ENCODE data around the gene IGFBP2. TPM values are rescaled to one million over a fixed set of nuclear protein-coding genes. Genes with fewer than 3 reads are reported as not detected.

Gene IGFBP2
- total RNA-seq, 6 donors from 2014 or later = 16.8 to 82.8 (median 41.9) TPM

- WGBS, 2 donors = 45 to 54% methylated on average over 3 of the region's 3 CpGs
- Histone ChIP-seq H3K27ac (no peak overlapping the region), H3K9me3 (no peaks in the 10 kb centered on the region), H3K4me3 (no peak overlapping the region), H3K27me3 (no peaks in the 10 kb centered on the region), H3K36me3 (no peaks in the 10 kb centered on the region), H3K4me1 (peaks cover 0 to 13% (median 6%) of the 10 kb centered on the region in 4 donors)
- peak; percentile 67 to 92 for ATAC-seq (ENCODE audit: low FRiP score in 2 of 2)
- TF ChIP-seq POLR2A (IDR thresholded peaks at IDR 0.05) = no peak
- TF ChIP-seq POLR2AphosphoS5 (IDR thresholded peaks at IDR 0.05) = peak; percentile 91 to 93
- no peak for TF ChIP-seq CTCF (IDR thresholded peaks at IDR 0.05)
- peak in 1 of 4 donors; percentile 47 for TF ChIP-seq EP300 (IDR thresholded peaks at IDR 0.05)
- peak in 1 of 2 donors; percentile 56 for DNase-seq
These were observed 50.6 kb downstream of the IGFBP2 start for GRCh38 chr2:216683846-216684245.

- Histone ChIP-seq H3K27me3 (no peaks in the 10 kb centered on the region), H3K4me1 (peaks cover under 1 to 9% (median 6%) of the 10 kb centered on the region in 4 donors), H3K9me3 (no peaks in the 10 kb centered on the region), H3K27ac (no peak overlapping the region), H3K4me3 (no peak overlapping the region), H3K36me3 (no peaks in the 10 kb centered on the region)
- 70 to 77% methylated on average over 5 of the region's 5 CpGs for WGBS, 2 donors
- TF ChIP-seq POLR2A (IDR thresholded peaks at IDR 0.05) (no peak), POLR2AphosphoS5 (IDR thresholded peaks at IDR 0.05) (no peak), EP300 (IDR thresholded peaks at IDR 0.05) (no peak), CTCF (IDR thresholded peaks at IDR 0.05) (no peak)
- ATAC-seq (ENCODE audit: low FRiP score in 2 of 2) (no peak), DNase-seq (no peak)
These were observed 52.2 kb downstream of the IGFBP2 start for GRCh38 chr2:216685327-216685875.

GRCh38 chr2:216687111-216687510 is 53.9 kb downstream of the IGFBP2 start:
- Histone ChIP-seq H3K9me3 (no peaks in the 10 kb centered on the region), H3K4me1 (peaks cover 11 to 23% (median 16%) of the 10 kb centered on the region in 4 donors), H3K4me3 (no peak overlapping the region), H3K27me3 (no peaks in the 10 kb centered on the region), H3K36me3 (no peaks in the 10 kb centered on the region), H3K27ac (no peak overlapping the region)
- no peak for ATAC-seq (ENCODE audit: low FRiP score in 2 of 2)
- TF ChIP-seq CTCF (IDR thresholded peaks at IDR 0.05) = no peak
- TF ChIP-seq POLR2A (IDR thresholded peaks at IDR 0.05) = no peak
- TF ChIP-seq POLR2AphosphoS5 (IDR thresholded peaks at IDR 0.05) = no peak
- no peak for TF ChIP-seq EP300 (IDR thresholded peaks at IDR 0.05)
- 76 to 84% methylated on average over 5 of the region's 5 CpGs for WGBS, 2 donors
- no peak for DNase-seq

GRCh38 chr2:216687646-216688045 is 54.4 kb downstream of the IGFBP2 start:
- H3K9me3 ChIP-seq = no peaks in the 10 kb centered on the region
- DNase-seq (no peak), ATAC-seq (ENCODE audit: low FRiP score in 2 of 2) (no peak)
- no peaks in the 10 kb centered on the region for H3K36me3 ChIP-seq
- peak in 2 of 6 experiments; percentile 8 to 17 for TF ChIP-seq CTCF (IDR thresholded peaks at IDR 0.05)
- no peak for TF ChIP-seq POLR2AphosphoS5 (IDR thresholded peaks at IDR 0.05)
- H3K27me3 ChIP-seq = no peaks in the 10 kb centered on the region
- peaks cover 16 to 24% (median 20%) of the 10 kb centered on the region in 4 donors for H3K4me1 ChIP-seq
- no peak overlapping the region for H3K27ac ChIP-seq
- no peak overlapping the region for H3K4me3 ChIP-seq
- WGBS, 2 donors = 42 to 64% methylated on average over 4 of the region's 4 CpGs

- TF ChIP-seq POLR2AphosphoS5 (IDR thresholded peaks at IDR 0.05) (no peak), CTCF (IDR thresholded peaks at IDR 0.05) (no peak)
- Histone ChIP-seq H3K27me3 (peaks cover 0 to 4% (median 1%) of the 10 kb centered on the region in 4 donors), H3K36me3 (no peaks in the 10 kb centered on the region), H3K4me1 (peaks cover 25 to 31% (median 29%) of the 10 kb centered on the region in 4 donors), H3K27ac (peak overlapping the region in 2 of 4 donors; percentile 3 to 43), H3K4me3 (no peak overlapping the region), H3K9me3 (no peaks in the 10 kb centered on the region)
- WGBS, 2 donors = 49 to 72% methylated on average over 9 of the region's 9 CpGs
- DNase-seq (peak in 1 of 2 donors; percentile 39), ATAC-seq (ENCODE audit: low FRiP score in 2 of 2) (no peak)
These were observed 55.6 kb downstream of the IGFBP2 start for GRCh38 chr2:216688731-216689340.
